Myocyte (in vitro differentiated cells): ENCODE data around the gene SLC35F3. TPM values are rescaled to one million over a fixed set of nuclear protein-coding genes. Genes with fewer than 3 reads are reported as not detected.
"Not testable (repeated sequence)": the region's sequence is repeated elsewhere in the genome, so short reads cannot be mapped to it uniquely, and the experiment has no call there.

Experiments
- DNase-seq: peaks from one replicate; pipeline ENCODE4 v3.0.0-alpha.2; 2012; ENCODE audit warnings: low read depth
- total RNA-seq: library from RNA; depleted of rRNA; stranded (reverse); fragments of >200 nt; gene quantifications from 2 replicates; pipeline ENCODE4 v1.2.3, GENCODE V29; 2014

Gene SLC35F3
- total RNA-seq, 1 donor from 2014 or later = not detected

DNA sequence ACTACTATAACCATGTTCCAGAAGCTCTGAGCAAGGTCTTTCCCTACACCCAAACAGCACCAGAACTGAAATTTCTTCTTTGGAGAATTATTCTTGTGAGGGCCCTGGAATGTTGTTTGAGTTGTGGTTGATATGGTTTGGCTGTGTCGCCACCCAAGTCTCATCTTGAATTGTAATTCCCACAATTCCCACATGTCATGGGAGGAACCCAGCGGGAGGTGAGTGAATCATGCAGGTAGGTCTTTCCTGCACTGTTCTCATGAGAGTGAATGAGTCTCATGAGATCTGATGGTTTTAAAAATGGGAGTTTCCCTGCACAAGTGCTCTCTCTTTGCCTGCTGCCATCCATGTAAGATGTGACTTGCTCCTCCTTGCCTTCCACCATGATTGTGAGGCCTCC lies 272.4 kb downstream of the SLC35F3 start:
- not testable (repeated sequence) for DNase-seq

GRCh38 chr1:234185438-234185837 lies 281.0 kb downstream of the SLC35F3 start:
- DNase-seq = no peak

GRCh38 chr1:234186037-234186688 lies 281.7 kb downstream of the SLC35F3 start:
- no peak for DNase-seq

GRCh38 chr1:234188454-234188792 lies 283.9 kb downstream of the SLC35F3 start:
- DNase-seq = no peak

- no peak for DNase-seq
Measured at GRCh38 chr1:234197839-234198238, 293.4 kb downstream of the SLC35F3 start.

GRCh38 chr1:234199476-234200127 lies 295.1 kb downstream of the SLC35F3 start:
- DNase-seq = no peak

GRCh38 chr1:234200566-234200965 lies 296.1 kb downstream of the SLC35F3 start:
- no peak for DNase-seq

DNA sequence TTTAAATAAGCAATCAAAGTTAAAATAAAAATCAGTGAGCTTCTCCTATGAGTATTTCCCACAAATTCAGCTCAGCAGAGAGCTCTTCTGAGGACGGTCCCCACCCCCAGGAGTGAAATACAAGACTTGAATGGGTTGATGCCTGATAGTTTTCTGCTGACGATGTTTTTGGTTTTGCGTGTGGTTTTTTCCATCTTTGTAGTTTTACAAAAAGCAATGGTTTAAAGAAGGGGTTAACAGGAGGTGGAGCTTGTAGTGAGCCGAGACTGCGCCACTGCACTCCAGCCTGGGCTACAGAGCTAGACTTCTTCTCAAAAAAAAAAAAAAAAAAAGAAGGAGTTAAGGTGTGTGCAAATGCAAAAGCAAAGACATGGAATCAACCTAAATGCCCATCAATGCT lies 297.1 kb downstream of the SLC35F3 start:
- no peak for DNase-seq

- no peak for DNase-seq
Measured at GRCh38 chr1:234205966-234206365, 301.5 kb downstream of the SLC35F3 start.

GRCh38 chr1:234206651-234207284 lies 302.3 kb downstream of the SLC35F3 start:
- peak; percentile 61 for DNase-seq

GRCh38 chr1:234208351-234208750 lies 303.9 kb downstream of the SLC35F3 start:
- no peak for DNase-seq

- DNase-seq = no peak
Measured at GRCh38 chr1:234208791-234209190, 304.3 kb downstream of the SLC35F3 start.

- not testable (repeated sequence) for DNase-seq
Measured at GRCh38 chr1:234210429-234210828, 306.0 kb downstream of the SLC35F3 start.

DNA sequence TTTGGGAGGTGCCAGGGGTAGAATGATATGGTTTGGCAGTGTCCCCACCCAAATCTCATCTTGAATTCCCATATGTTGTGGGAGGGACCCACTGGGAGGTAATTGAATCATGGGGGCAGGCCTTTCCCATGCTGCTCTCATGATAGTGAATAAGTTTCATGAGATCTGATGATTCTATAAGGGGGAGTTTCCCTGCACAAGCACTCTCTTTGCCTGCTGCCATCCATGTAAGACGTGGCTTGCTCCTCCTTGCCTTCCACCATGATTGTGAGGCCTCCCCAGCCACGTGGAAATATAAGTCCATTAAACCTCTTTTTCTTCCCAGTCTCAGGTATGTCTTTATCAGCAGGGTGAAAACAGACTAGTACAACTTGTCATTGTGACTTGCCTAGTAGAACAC lies 307.4 kb downstream of the SLC35F3 start:
- DNase-seq = not testable (repeated sequence)

DNA sequence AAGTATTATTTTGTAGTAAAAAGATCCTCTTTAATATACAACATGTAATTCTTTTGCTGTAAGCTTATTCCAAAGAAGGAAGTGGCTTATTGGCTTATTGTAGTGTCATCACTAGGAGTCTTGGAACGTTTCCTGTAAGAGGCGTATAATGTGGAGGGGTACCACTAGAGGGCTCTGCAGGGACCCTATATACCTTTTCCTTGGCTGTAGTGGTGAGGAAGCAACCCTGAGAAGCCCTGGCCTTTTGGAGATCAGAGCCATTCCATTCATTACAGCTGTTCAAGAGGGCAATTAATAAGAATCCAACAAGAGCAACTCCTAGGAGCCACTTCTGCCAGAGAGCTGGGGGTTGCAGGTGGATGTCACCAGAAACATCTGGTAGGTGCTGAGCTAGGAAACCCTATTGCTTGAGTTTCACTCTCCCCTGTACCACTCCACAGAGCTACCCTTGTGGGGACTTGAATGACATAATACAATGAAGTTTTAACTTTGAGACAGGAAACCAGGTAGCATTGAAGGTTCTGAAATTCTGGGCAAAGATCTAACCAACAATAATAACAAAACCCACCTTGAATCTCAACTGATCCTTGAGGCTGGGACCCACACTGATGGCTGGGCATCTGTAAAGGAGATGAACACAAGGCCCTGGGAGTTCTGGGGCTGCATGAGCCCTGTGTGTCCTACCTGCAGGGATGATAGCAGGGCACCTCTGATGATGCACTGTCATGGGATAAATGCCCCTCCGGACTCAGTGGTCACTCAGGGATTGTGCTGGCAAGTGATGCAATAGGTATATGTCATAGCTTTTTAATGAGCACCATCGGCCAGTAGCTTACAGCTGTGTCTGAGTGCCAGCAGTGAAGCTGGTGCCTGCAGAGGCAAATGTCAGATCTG lies 308.5 kb downstream of the SLC35F3 start:
- DNase-seq = peak; percentile 10

DNA sequence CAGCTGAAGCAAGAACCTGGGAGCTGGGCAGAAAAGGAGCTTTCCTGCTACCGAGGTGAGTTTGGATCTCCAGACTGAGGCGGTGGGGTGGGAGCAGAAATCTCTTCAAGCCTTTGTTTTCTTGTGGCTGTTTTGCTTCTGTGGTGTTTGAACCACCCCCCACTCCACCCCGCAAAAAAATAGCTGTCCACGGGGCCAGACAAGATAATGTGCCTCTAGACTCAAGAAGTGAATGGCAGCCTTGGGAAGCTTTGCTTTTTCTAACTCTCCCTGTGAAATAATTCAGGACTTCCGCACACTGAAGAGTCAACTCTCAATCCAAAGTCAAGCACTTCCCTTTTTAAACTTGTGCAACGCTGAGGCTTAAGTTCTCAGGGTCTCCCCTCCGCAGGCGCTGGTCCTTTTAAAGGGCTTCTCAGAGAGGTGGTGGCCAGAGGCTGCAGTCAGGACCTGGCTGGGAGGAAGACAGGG lies 309.2 kb downstream of the SLC35F3 start:
- DNase-seq = no peak

- no peak for DNase-seq
Measured at GRCh38 chr1:234214129-234214910, 309.8 kb downstream of the SLC35F3 start.

DNA sequence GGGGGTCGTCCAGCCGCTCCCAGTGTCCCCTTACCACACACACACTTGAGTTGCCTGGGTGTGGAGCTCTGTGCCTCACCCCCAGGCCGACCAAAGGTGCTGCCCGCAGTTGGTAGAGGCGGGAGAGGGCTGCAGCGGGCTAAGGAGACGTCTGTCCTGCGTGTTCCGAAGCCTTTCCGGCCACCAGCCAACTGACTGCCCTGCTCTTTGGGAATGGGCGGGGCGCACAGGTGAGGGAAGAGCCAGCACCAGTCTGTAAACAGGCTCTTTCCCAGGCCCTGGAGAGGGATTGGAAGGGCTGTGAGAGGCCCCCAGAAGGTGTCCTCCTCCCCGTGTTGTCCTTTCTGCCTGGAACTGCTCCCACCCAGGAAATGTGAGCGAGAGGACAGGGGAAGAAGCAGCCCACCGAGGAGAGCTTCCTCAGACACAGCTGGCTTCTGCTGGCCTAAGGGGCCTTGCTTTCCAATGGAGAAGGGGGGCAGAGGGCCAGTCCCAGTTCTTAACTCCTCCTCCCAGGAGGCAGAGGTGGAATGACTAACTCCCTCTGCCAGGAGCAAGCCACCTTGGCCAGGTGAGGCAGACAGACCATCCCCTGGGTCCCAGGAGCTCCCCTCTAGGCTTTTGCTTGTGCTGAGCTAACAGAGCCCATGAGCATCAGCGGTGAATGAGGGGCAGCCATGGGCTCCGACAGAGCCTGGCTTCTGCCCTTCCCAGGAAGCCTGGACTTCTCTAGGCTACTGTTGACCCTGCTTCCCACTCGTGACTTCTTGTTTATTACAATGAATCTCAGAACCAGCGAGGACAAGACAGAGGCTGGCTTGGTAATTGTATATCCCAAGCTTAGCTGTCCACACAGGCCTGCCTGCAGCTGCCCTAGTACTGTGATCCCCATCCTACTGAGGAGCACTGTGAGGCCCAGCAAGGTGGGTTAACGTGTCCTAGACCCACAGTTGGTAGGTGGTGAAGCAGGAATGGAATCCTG lies 310.7 kb downstream of the SLC35F3 start:
- DNase-seq = no peak

- DNase-seq = peak; percentile 18
Measured at GRCh38 chr1:234216116-234216703, 311.7 kb downstream of the SLC35F3 start.
